ENCODE data around the gene GPR35.

Gene GPR35

GRCh38 chr2:240589375-240589774, 35.9 kb upstream of the GPR35 start:
- no peak for DNase-seq

GRCh38 chr2:240589850-240590525, 35.3 kb upstream of the GPR35 start:
- DNase-seq = no peak

- DNase-seq = no peak
Measured at GRCh38 chr2:240590681-240591111, 34.6 kb upstream of the GPR35 start.

- no peak for DNase-seq
Measured at GRCh38 chr2:240591226-240591625, 34.1 kb upstream of the GPR35 start.

- no peak for DNase-seq
Measured at GRCh38 chr2:240591784-240592183, 33.5 kb upstream of the GPR35 start.

GRCh38 chr2:240593026-240593702, 32.1 kb upstream of the GPR35 start:
- DNase-seq = no peak

- DNase-seq = no peak
Measured at GRCh38 chr2:240593703-240594451, 31.4 kb upstream of the GPR35 start.

GRCh38 chr2:240594511-240595380, 30.5 kb upstream of the GPR35 start:
- DNase-seq = no peak

- DNase-seq = peak in 3 of 6 experiments; percentile 6 to 54 (median 23)
Measured at GRCh38 chr2:240595381-240596079, 29.8 kb upstream of the GPR35 start.

- no peak for DNase-seq
Measured at GRCh38 chr2:240596080-240596460, 29.2 kb upstream of the GPR35 start.

- no peak for DNase-seq
Measured at GRCh38 chr2:240596491-240596931, 28.8 kb upstream of the GPR35 start.

- DNase-seq = no peak
Measured at GRCh38 chr2:240597054-240597418, 28.2 kb upstream of the GPR35 start.

GRCh38 chr2:240597419-240598181, 27.7 kb upstream of the GPR35 start:
- no peak for DNase-seq

- no peak for DNase-seq
Measured at GRCh38 chr2:240598311-240598911, 26.9 kb upstream of the GPR35 start.

- DNase-seq = no peak
Measured at GRCh38 chr2:240599141-240599583, 26.1 kb upstream of the GPR35 start.

GRCh38 chr2:240600451-240600961, 24.8 kb upstream of the GPR35 start:
- no peak for DNase-seq

GRCh38 chr2:240601061-240601830, 24.0 kb upstream of the GPR35 start:
- no peak for DNase-seq

GRCh38 chr2:240601831-240602160, 23.5 kb upstream of the GPR35 start:
- DNase-seq = no peak

- DNase-seq = no peak
Measured at GRCh38 chr2:240602266-240603050, 22.8 kb upstream of the GPR35 start.
